ENCODE measurements around the gene METTL21C. TPM values are rescaled to one million over a fixed set of nuclear protein-coding genes. Genes with fewer than 3 reads are reported as not detected.

Gene METTL21C
- total RNA-seq, 1 donor from 2014 or later = not detected

DNA sequence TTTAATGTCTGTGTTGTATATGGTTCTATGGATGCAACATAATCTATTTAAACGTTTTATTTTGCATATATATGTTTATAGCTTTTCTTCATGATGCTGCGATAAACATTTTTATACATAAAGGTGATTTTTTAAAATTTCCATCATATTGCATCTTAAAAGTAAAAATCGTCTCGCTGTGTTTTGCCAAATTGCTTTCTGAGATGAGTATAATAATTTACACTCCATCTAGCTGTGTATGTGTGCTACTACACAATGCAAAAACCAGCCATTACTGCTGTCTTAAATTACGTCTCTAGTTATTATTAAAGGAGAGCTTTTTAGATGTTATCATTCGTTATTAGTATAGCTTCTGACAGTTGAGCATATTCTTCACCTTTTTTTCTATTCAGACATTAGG lies 37.2 kb downstream of the METTL21C start:
- Mint-ChIP-seq H3K4me1 (ENCODE audit: low read depth) (no peaks in the 10 kb centered on the region), H3K36me3 (ENCODE audit: insufficient read depth) (peaks cover 34% of the 10 kb centered on the region), H3K4me3 (ENCODE audit: low read depth) (no peak overlapping the region), H3K27me3 (no peaks in the 10 kb centered on the region), H3K9me3 (ENCODE audit: low read depth) (peaks cover 8% of the 10 kb centered on the region), H3K27ac (no peak overlapping the region)
- TF ChIP-seq CTCF (IDR thresholded peaks at IDR 0.05; ENCODE audit: unreplicated experiment) = peak; percentile 44
- DNase-seq (ENCODE audit: low spot score, unreplicated experiment) = no peak

DNA sequence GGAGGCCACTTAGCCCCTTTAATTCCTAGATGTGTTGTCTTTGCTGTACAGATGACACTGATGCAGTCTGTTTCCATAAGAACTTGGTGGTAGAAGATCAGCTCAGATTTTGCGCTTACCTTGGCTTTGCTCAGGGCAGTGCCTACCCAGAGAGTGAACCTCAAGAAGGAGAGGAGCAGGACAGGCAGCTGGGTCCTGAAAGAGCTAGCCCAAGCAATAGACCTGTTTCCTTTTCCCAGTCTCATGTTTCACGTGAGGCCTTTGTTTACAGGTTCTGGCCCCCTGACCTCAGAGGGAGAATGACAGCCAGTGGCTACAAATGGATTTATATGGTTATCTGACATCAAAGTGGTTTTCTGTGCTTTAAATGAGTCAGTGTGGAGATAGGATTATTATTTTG lies 40.1 kb downstream of the METTL21C start:
- peaks cover 26% of the 10 kb centered on the region for H3K36me3 Mint-ChIP-seq (ENCODE audit: insufficient read depth)
- TF ChIP-seq CTCF (IDR thresholded peaks at IDR 0.05; ENCODE audit: unreplicated experiment) = no peak
- no peaks in the 10 kb centered on the region for H3K4me1 Mint-ChIP-seq (ENCODE audit: low read depth)

GRCh38 chr13:102651892-102652291 lies 43.0 kb downstream of the METTL21C start:
- Mint-ChIP-seq H3K27ac (no peak overlapping the region), H3K36me3 (ENCODE audit: insufficient read depth) (peaks cover 13% of the 10 kb centered on the region), H3K9me3 (ENCODE audit: low read depth) (no peaks in the 10 kb centered on the region), H3K4me3 (ENCODE audit: low read depth) (no peak overlapping the region), H3K4me1 (ENCODE audit: low read depth) (no peaks in the 10 kb centered on the region), H3K27me3 (no peaks in the 10 kb centered on the region)
- TF ChIP-seq CTCF (IDR thresholded peaks at IDR 0.05; ENCODE audit: unreplicated experiment) = no peak
- no peak for DNase-seq (ENCODE audit: low spot score, unreplicated experiment)

More for the DNA sequence above, 40.1 kb downstream of the METTL21C start:
- no peaks in the 10 kb centered on the region for H3K27me3 Mint-ChIP-seq
- H3K4me3 Mint-ChIP-seq (ENCODE audit: low read depth) = no peak overlapping the region
- H3K9me3 Mint-ChIP-seq (ENCODE audit: low read depth) = peaks cover 8% of the 10 kb centered on the region
- no peak for DNase-seq (ENCODE audit: low spot score, unreplicated experiment)
- no peak overlapping the region for H3K27ac Mint-ChIP-seq

DNA sequence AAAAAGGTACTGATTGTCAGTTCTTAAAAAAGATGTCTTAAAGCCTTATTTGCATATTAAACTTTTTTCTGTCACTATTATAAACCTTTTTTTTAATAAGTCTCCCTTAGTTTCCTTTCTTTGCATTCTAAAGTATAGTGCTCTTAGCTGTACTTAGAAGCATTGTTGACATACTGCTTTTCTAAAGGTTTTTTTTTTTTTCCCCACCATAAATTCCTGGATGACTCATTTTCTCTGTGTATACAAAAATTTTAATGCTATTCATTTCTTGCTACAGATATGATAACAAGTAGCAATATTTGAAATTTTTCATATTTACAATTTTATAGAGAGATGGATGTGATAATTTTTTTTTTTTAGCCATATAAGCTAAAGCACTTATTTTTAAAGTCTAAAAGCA lies 43.5 kb downstream of the METTL21C start:
- Mint-ChIP-seq H3K9me3 (ENCODE audit: low read depth) (no peaks in the 10 kb centered on the region), H3K27ac (no peak overlapping the region), H3K27me3 (no peaks in the 10 kb centered on the region), H3K36me3 (ENCODE audit: insufficient read depth) (peaks cover 13% of the 10 kb centered on the region), H3K4me1 (ENCODE audit: low read depth) (no peaks in the 10 kb centered on the region), H3K4me3 (ENCODE audit: low read depth) (no peak overlapping the region)
- no peak for DNase-seq (ENCODE audit: low spot score, unreplicated experiment)
- TF ChIP-seq CTCF (IDR thresholded peaks at IDR 0.05; ENCODE audit: unreplicated experiment) = no peak

- Mint-ChIP-seq H3K27ac (no peak overlapping the region), H3K27me3 (no peaks in the 10 kb centered on the region), H3K9me3 (ENCODE audit: low read depth) (no peaks in the 10 kb centered on the region), H3K36me3 (ENCODE audit: insufficient read depth) (peaks cover 15% of the 10 kb centered on the region), H3K4me3 (ENCODE audit: low read depth) (no peak overlapping the region), H3K4me1 (ENCODE audit: low read depth) (no peaks in the 10 kb centered on the region)
- no peak for DNase-seq (ENCODE audit: low spot score, unreplicated experiment)
- no peak for TF ChIP-seq CTCF (IDR thresholded peaks at IDR 0.05; ENCODE audit: unreplicated experiment)
Measured at GRCh38 chr13:102650444-102650843, 44.4 kb downstream of the METTL21C start.
